ENCODE results near the gene AOAH. TPM values are rescaled to one million over a fixed set of nuclear protein-coding genes. Genes with fewer than 3 reads are reported as not detected.

AOAH gene
- total and polyA plus RNA-seq, 2 of the 13 experiments (the other 11 are each of a cell fraction or from before 2014, with no cell fraction given) = not detected

DNA sequence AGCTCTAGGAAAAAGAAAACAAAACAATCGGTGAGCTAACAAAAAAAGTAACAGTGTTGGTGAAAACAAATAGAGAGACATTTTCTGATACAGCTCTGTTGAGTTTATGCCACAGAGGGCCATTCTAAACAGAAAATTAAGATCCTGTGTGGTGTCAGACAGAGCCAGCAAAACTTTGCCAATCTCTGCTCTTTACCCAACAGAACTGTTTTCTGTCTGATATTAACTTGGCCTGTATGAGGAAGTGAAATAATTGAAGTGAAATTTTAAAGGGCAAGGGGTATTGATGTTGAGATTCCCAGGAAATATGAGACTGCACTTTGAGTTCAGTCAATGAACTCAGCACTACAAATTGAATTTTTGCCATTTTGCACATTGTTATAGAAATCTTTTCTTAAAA, 101.0 kb downstream of the AOAH start:
- no peak for ATAC-seq
- Histone ChIP-seq H3K79me2 (ENCODE audit: insufficient read depth, low read length) (no peaks in the 10 kb centered on the region), H3K27me3 (ENCODE audit: control insufficient read depth in 1 of 2, insufficient read depth in 2 of 2, low read length in 2 of 2) (no peaks in the 10 kb centered on the region; a peak in 2 of 5 replicates)
- TF ChIP-seq ZNF616 (CRISPR knock-in tag; IDR thresholded peaks at IDR 0.05; ENCODE audit: low read depth) = no peak
- TF ChIP-seq, protein P1, sequence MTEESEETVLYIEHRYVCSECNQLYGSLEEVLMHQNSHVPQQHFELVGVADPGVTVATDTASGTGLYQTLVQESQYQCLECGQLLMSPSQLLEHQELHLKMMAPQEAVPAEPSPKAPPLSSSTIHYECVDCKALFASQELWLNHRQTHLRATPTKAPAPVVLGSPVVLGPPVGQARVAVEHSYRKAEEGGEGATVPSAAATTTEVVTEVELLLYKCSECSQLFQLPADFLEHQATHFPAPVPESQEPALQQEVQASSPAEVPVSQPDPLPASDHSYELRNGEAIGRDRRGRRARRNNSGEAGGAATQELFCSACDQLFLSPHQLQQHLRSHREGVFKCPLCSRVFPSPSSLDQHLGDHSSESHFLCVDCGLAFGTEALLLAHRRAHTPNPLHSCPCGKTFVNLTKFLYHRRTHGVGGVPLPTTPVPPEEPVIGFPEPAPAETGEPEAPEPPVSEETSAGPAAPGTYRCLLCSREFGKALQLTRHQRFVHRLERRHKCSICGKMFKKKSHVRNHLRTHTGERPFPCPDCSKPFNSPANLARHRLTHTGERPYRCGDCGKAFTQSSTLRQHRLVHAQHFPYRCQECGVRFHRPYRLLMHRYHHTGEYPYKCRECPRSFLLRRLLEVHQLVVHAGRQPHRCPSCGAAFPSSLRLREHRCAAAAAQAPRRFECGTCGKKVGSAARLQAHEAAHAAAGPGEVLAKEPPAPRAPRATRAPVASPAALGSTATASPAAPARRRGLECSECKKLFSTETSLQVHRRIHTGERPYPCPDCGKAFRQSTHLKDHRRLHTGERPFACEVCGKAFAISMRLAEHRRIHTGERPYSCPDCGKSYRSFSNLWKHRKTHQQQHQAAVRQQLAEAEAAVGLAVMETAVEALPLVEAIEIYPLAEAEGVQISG (CRISPR knock-in tag; IDR thresholded peaks at IDR 0.05) = no peak
- TF ChIP-seq ATF6 (CRISPR knock-in tag; conservative IDR thresholded peaks at IDR 0.05) = no peak
- TF ChIP-seq, protein P2, sequence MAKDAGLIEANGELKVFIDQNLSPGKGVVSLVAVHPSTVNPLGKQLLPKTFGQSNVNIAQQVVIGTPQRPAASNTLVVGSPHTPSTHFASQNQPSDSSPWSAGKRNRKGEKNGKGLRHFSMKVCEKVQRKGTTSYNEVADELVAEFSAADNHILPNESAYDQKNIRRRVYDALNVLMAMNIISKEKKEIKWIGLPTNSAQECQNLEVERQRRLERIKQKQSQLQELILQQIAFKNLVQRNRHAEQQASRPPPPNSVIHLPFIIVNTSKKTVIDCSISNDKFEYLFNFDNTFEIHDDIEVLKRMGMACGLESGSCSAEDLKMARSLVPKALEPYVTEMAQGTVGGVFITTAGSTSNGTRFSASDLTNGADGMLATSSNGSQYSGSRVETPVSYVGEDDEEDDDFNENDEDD (CRISPR knock-in tag; IDR thresholded peaks at IDR 0.05; ENCODE audit: borderline replicate concordance) = no peak
- TF ChIP-seq HHEX (CRISPR knock-in tag; IDR thresholded peaks at IDR 0.05) = no peak
- no peak for TF ChIP-seq ZKSCAN1 (IDR thresholded peaks at IDR 0.05; ENCODE audit: low read length)
- no peak for TF ChIP-seq JDP2 (CRISPR knock-in tag; IDR thresholded peaks at IDR 0.05; ENCODE audit: borderline replicate concordance)
- TF ChIP-seq EED (CRISPR knock-in tag; IDR thresholded peaks at IDR 0.05) = no peak
- TF ChIP-seq ZNF431 (CRISPR knock-in tag; IDR thresholded peaks at IDR 0.05; ENCODE audit: borderline replicate concordance, low read depth) = no peak
- TF ChIP-seq, protein P3, sequence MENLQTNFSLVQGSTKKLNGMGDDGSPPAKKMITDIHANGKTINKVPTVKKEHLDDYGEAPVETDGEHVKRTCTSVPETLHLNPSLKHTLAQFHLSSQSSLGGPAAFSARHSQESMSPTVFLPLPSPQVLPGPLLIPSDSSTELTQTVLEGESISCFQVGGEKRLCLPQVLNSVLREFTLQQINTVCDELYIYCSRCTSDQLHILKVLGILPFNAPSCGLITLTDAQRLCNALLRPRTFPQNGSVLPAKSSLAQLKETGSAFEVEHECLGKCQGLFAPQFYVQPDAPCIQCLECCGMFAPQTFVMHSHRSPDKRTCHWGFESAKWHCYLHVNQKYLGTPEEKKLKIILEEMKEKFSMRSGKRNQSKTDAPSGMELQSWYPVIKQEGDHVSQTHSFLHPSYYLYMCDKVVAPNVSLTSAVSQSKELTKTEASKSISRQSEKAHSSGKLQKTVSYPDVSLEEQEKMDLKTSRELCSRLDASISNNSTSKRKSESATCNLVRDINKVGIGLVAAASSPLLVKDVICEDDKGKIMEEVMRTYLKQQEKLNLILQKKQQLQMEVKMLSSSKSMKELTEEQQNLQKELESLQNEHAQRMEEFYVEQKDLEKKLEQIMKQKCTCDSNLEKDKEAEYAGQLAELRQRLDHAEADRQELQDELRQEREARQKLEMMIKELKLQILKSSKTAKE (CRISPR knock-in tag; IDR thresholded peaks at IDR 0.05; ENCODE audit: borderline replicate concordance) = no peak
- no peak for TF ChIP-seq ZNF34 (CRISPR knock-in tag; IDR thresholded peaks at IDR 0.05; ENCODE audit: borderline replicate concordance)
- TF ChIP-seq, protein P4, sequence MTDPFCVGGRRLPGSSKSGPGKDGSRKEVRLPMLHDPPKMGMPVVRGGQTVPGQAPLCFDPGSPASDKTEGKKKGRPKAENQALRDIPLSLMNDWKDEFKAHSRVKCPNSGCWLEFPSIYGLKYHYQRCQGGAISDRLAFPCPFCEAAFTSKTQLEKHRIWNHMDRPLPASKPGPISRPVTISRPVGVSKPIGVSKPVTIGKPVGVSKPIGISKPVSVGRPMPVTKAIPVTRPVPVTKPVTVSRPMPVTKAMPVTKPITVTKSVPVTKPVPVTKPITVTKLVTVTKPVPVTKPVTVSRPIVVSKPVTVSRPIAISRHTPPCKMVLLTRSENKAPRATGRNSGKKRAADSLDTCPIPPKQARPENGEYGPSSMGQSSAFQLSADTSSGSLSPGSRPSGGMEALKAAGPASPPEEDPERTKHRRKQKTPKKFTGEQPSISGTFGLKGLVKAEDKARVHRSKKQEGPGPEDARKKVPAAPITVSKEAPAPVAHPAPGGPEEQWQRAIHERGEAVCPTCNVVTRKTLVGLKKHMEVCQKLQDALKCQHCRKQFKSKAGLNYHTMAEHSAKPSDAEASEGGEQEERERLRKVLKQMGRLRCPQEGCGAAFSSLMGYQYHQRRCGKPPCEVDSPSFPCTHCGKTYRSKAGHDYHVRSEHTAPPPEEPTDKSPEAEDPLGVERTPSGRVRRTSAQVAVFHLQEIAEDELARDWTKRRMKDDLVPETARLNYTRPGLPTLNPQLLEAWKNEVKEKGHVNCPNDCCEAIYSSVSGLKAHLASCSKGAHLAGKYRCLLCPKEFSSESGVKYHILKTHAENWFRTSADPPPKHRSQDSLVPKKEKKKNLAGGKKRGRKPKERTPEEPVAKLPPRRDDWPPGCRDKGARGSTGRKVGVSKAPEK (CRISPR knock-in tag; IDR thresholded peaks at IDR 0.05; ENCODE audit: borderline replicate concordance) = no peak
- no peak for TF ChIP-seq XRCC5 (optimal IDR thresholded peaks at IDR 0.05; ENCODE audit: low read length)
- TF ChIP-seq ZNF619 (CRISPR knock-in tag; IDR thresholded peaks at IDR 0.05) = no peak

More for the DNA sequence above, 101.0 kb downstream of the AOAH start:
- Histone ChIP-seq H3K27ac (ENCODE audit: extremely low read length, insufficient read depth, low read length) (no peak overlapping the region), H3K4me3 (replicated peaks in 1 of 3; ENCODE audit: insufficient read depth in 1 of 3, low read depth in 2 of 3, low read length in 3 of 3) (no peak overlapping the region), H2AFZ (ENCODE audit: low read length) (no peak overlapping the region), H3K4me2 (ENCODE audit: low read depth, low read length) (no peak overlapping the region), H3K9me3 (ENCODE audit: low read length) (no peaks in the 10 kb centered on the region), H3K36me3 (replicated peaks in 1 of 2; ENCODE audit: control insufficient read depth in 1 of 2, insufficient read depth in 2 of 2, low read length in 2 of 2) (no peaks in the 10 kb centered on the region), H3K9ac (ENCODE audit: insufficient read depth, low read depth, low read length) (no peak overlapping the region), H4K20me1 (ENCODE audit: insufficient read depth, low read length) (no peaks in the 10 kb centered on the region), H3K4me1 (ENCODE audit: insufficient read depth, low read length) (no peaks in the 10 kb centered on the region)
- WGBS (ENCODE audit: low lambda C conversion rate) = 0% methylated on average over 1 of the region's 1 CpG
- DNase-seq (ENCODE audit: low spot score) (no peak), FAIRE-seq (no peak)
- POLR2A ChIA-PET = no interaction called here
- in situ Hi-C loops (cut with HindIII; ENCODE audit: extremely low pct_ligation_motif_present, low pct_unique_long_range_greater_than_20kb) = no loop called here
- no TSS peak for BruUV-seq (replicated peaks)
- intact Hi-C loops (cut with micrococcal nuclease; ENCODE audit: unreplicated experiment) = no loop called here
- CTCF ChIA-PET (ENCODE audit: low intra/inter-chr PET ratio, low total read pairs) = no interaction called here

All from HepG2 (cell line).